Measurements from ENCODE around the gene TUBA8.
"Not testable (repeated sequence)": the region's sequence is repeated elsewhere in the genome, so short reads cannot be mapped to it uniquely, and the experiment has no call there.

Gene TUBA8

GRCh38 chr22:18130699-18131429 is 20.3 kb downstream of the TUBA8 start:
- DNase-seq (ENCODE audit: low spot score) = no peak

- peak; percentile 62 for DNase-seq (ENCODE audit: low spot score)
These were observed 22.8 kb downstream of the TUBA8 start for GRCh38 chr22:18133452-18133851.

- no peak for DNase-seq (ENCODE audit: low spot score)
These were observed 26.1 kb downstream of the TUBA8 start for GRCh38 chr22:18136563-18137320.

GRCh38 chr22:18141004-18141403 is 30.4 kb downstream of the TUBA8 start:
- DNase-seq (ENCODE audit: low spot score) = not testable (repeated sequence)

- no peak for DNase-seq (ENCODE audit: low spot score)
These were observed 33.5 kb downstream of the TUBA8 start for GRCh38 chr22:18144105-18144504.

- no peak for DNase-seq (ENCODE audit: low spot score)
These were observed 35.2 kb downstream of the TUBA8 start for GRCh38 chr22:18145676-18146388.

- no peak for DNase-seq (ENCODE audit: low spot score)
These were observed 35.8 kb downstream of the TUBA8 start for GRCh38 chr22:18146389-18146753.

GRCh38 chr22:18147791-18148190 is 37.2 kb downstream of the TUBA8 start:
- DNase-seq (ENCODE audit: low spot score) = no peak

GRCh38 chr22:18148293-18148965 is 37.8 kb downstream of the TUBA8 start:
- DNase-seq (ENCODE audit: low spot score) = no peak

- DNase-seq (ENCODE audit: low spot score) = no peak
These were observed 41.9 kb downstream of the TUBA8 start for GRCh38 chr22:18152519-18152918.

GRCh38 chr22:18154821-18155390 is 44.3 kb downstream of the TUBA8 start:
- no peak for DNase-seq (ENCODE audit: low spot score)

GRCh38 chr22:18155546-18155945 is 44.9 kb downstream of the TUBA8 start:
- not testable (repeated sequence) for DNase-seq (ENCODE audit: low spot score)

- DNase-seq (ENCODE audit: low spot score) = peak; percentile 89
These were observed 46.5 kb downstream of the TUBA8 start for GRCh38 chr22:18156878-18157713.

GRCh38 chr22:18157714-18158028 is 47.1 kb downstream of the TUBA8 start:
- no peak for DNase-seq (ENCODE audit: low spot score)

GRCh38 chr22:18160641-18161040 is 50.0 kb downstream of the TUBA8 start:
- not testable (repeated sequence) for DNase-seq (ENCODE audit: low spot score)

GRCh38 chr22:18163843-18164242 is 53.2 kb downstream of the TUBA8 start:
- DNase-seq (ENCODE audit: low spot score) = not testable (repeated sequence)

- DNase-seq (ENCODE audit: low spot score) = not testable (repeated sequence)
These were observed 54.0 kb downstream of the TUBA8 start for GRCh38 chr22:18164584-18164983.

GRCh38 chr22:18165356-18165755 is 54.7 kb downstream of the TUBA8 start:
- DNase-seq (ENCODE audit: low spot score) = not testable (repeated sequence)

GRCh38 chr22:18170284-18170683 is 59.7 kb downstream of the TUBA8 start:
- not testable (repeated sequence) for DNase-seq (ENCODE audit: low spot score)

- not testable (repeated sequence) for DNase-seq (ENCODE audit: low spot score)
These were observed 61.6 kb downstream of the TUBA8 start for GRCh38 chr22:18172203-18172602.

- not testable (repeated sequence) for DNase-seq (ENCODE audit: low spot score)
These were observed 62.2 kb downstream of the TUBA8 start for GRCh38 chr22:18172776-18173175.
